ENCODE data around the gene DNAJC5G.

DNAJC5G gene

GRCh38 chr2:27238976-27239375 is 36.3 kb upstream of the DNAJC5G start:
- no peak overlapping the region for H3K4me3 ChIP-seq (ENCODE audit: low read depth, low read length)
- H3K4me1 ChIP-seq (ENCODE audit: control insufficient read depth, insufficient read depth, low read length): no peaks in the 10 kb centered on the region
- TF ChIP-seq ZFP69B (tag by site-specific recombination; IDR thresholded peaks at IDR 0.05) (no peak), ZNF768 (tag by site-specific recombination; IDR thresholded peaks at IDR 0.05) (no peak), ZNF658 (tag by site-specific recombination; IDR thresholded peaks at IDR 0.05) (no peak), ZNF837 (tag by site-specific recombination; IDR thresholded peaks at IDR 0.05) (no peak), ZNF677 (tag by site-specific recombination; IDR thresholded peaks at IDR 0.05) (no peak), ZNF521 (tag by site-specific recombination; IDR thresholded peaks at IDR 0.05) (no peak)
- H3K27ac ChIP-seq (ENCODE audit: extremely low read depth, low read depth, low read length): no peak overlapping the region
- no peaks in the 10 kb centered on the region for H3K9me3 ChIP-seq (ENCODE audit: control insufficient read depth, insufficient read depth, low read depth, low read length)
- POLR2A ChIA-PET: interaction anchor here (0.6 kb wide), 1 partner anchor 9 kb away, joined by 4 read pairs; no protein-coding TSS in a partner anchor
- H3K36me3 ChIP-seq (ENCODE audit: control insufficient read depth in 2 of 2, insufficient read depth in 1 of 2, low read length in 2 of 2): peaks cover 10 to 100% of the 10 kb centered on the region in 2 experiments; a peak in 2 of 3 replicates
- CTCF ChIA-PET: no interaction called here

- Histone ChIP-seq H3K4me1 (ENCODE audit: control insufficient read depth, insufficient read depth, low read length) (no peaks in the 10 kb centered on the region), H3K4me3 (ENCODE audit: low read depth, low read length) (no peak overlapping the region), H3K9me3 (ENCODE audit: control insufficient read depth, insufficient read depth, low read depth, low read length) (no peaks in the 10 kb centered on the region), H3K36me3 (ENCODE audit: control insufficient read depth in 2 of 2, insufficient read depth in 1 of 2, low read length in 2 of 2) (peaks cover 10 to 97% of the 10 kb centered on the region in 2 experiments; a peak in 2 of 3 replicates), H3K27ac (ENCODE audit: extremely low read depth, low read depth, low read length) (no peak overlapping the region)
- ChIA-PET POLR2A (interaction anchor here (0.9 kb wide), 1 partner anchor 14 kb away, joined by 3 read pairs; no protein-coding TSS in a partner anchor), CTCF (interaction anchor here (0.5 to 0.7 kb wide), 3 partner anchors 15 to 1327 kb away, joined by 3 to 4 read pairs (median 4); no protein-coding TSS in a partner anchor)
- TF ChIP-seq SP2 (tag by site-specific recombination; IDR thresholded peaks at IDR 0.05): no peak
Measured at GRCh38 chr2:27240406-27240805, 34.8 kb upstream of the DNAJC5G start.

GRCh38 chr2:27241761-27242613 is 33.2 kb upstream of the DNAJC5G start:
- POLR2A ChIA-PET: no interaction called here
- Histone ChIP-seq H3K36me3 (ENCODE audit: control insufficient read depth in 2 of 2, insufficient read depth in 1 of 2, low read length in 2 of 2) (peaks cover 7 to 81% of the 10 kb centered on the region in 2 experiments; a peak in 2 of 3 replicates), H3K4me3 (ENCODE audit: low read depth, low read length) (no peak overlapping the region), H3K27ac (ENCODE audit: extremely low read depth, low read depth, low read length) (no peak overlapping the region), H3K9me3 (ENCODE audit: control insufficient read depth, insufficient read depth, low read depth, low read length) (no peaks in the 10 kb centered on the region), H3K4me1 (ENCODE audit: control insufficient read depth, insufficient read depth, low read length) (no peaks in the 10 kb centered on the region)
- CTCF ChIA-PET: interaction anchor here (0.8 kb wide), 1 partner anchor 61 kb away, joined by 3 read pairs; no protein-coding TSS in a partner anchor
- TF ChIP-seq ZNF548 (tag by site-specific recombination; IDR thresholded peaks at IDR 0.05): no peak
- no peak for TF ChIP-seq ZNF645 (tag by site-specific recombination; IDR thresholded peaks at IDR 0.05)
- no peak for TF ChIP-seq ZNF140 (tag by site-specific recombination; IDR thresholded peaks at IDR 0.05)
- TF ChIP-seq ZNF423 (tag by site-specific recombination; IDR thresholded peaks at IDR 0.05): no peak
- TF ChIP-seq ZNF416 (tag by site-specific recombination; IDR thresholded peaks at IDR 0.05): no peak
- TF ChIP-seq ZNF76 (tag by site-specific recombination; IDR thresholded peaks at IDR 0.05; ENCODE audit: borderline replicate concordance, low read depth): no peak
- no peak for TF ChIP-seq WT1 (tag by site-specific recombination; IDR thresholded peaks at IDR 0.05)
- TF ChIP-seq ZNF223 (tag by site-specific recombination; IDR thresholded peaks at IDR 0.05): no peak
- TF ChIP-seq ZNF10 (tag by site-specific recombination; IDR thresholded peaks at IDR 0.05): no peak
- TF ChIP-seq ZNF133 (tag by site-specific recombination; IDR thresholded peaks at IDR 0.05): no peak
- no peak for TF ChIP-seq ZNF157 (tag by site-specific recombination; IDR thresholded peaks at IDR 0.05)
- TF ChIP-seq ZNF560 (tag by site-specific recombination; IDR thresholded peaks at IDR 0.05; ENCODE audit: borderline replicate concordance): no peak
- TF ChIP-seq SP7 (tag by site-specific recombination; IDR thresholded peaks at IDR 0.05): no peak
- TF ChIP-seq ZNF747 (tag by site-specific recombination; IDR thresholded peaks at IDR 0.05): no peak

All from HEK293 (cell line).